Right kidney (tissue), 1 donor: ENCODE measurements around the gene IMMP2L.
"Not testable (repeated sequence)": the region's sequence is repeated elsewhere in the genome, so short reads cannot be mapped to it uniquely, and the experiment has no call there.

Experiments used
- DNase-seq: peaks from one replicate; pipeline ENCODE4 v3.0.0-alpha.2; 2016

The IMMP2L gene

GRCh38 chr7:111329367-111330234 is 232.7 kb downstream of the IMMP2L start:
- DNase-seq = no peak

- DNase-seq = no peak
These were observed 233.8 kb downstream of the IMMP2L start for GRCh38 chr7:111328487-111328886.

DNA sequence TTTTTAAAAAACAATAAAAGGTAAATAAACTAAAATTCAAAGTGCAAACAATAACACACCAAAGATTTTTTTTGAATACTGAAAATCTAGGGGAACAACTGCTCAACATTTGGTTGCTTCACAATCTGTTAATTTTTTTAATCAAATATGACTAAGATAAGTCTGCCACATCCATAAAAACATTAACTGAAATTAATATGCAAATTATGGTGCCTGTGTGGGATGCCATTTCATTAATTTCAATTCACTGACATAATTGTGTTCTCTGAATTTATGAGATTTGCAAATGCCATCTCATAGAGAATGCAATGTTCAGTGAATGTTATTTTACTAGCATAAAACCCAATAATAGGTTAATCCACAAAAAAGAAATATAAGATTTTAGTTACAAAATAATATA is 237.5 kb downstream of the IMMP2L start:
- DNase-seq = no peak

GRCh38 chr7:111324228-111324627 is 238.1 kb downstream of the IMMP2L start:
- DNase-seq = no peak

- DNase-seq = not testable (repeated sequence)
These were observed 238.6 kb downstream of the IMMP2L start for GRCh38 chr7:111323670-111324069.

- DNase-seq = no peak
These were observed 242.2 kb downstream of the IMMP2L start for GRCh38 chr7:111320133-111320532.

- DNase-seq = no peak
These were observed 249.3 kb downstream of the IMMP2L start for GRCh38 chr7:111312966-111313365.

DNA sequence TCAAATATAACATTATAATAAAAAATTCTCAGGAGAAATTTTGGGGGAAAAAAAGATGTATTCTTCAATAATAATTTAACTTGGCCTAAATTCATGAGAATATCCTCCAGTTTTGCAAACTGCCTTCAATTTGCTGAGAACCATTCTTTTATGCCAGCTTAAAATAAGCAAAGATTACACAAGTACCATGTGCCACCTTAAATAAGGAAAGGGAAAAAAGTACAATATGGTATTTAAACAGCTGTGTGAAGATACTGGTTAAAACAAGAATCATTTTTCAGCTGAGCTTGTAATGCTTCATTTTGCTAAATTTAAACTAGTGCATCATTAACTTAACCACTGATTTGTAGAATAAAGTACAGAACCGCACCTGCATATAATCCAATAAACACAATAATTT is 253.6 kb downstream of the IMMP2L start:
- no peak for DNase-seq

- no peak for DNase-seq
These were observed 260.4 kb downstream of the IMMP2L start for GRCh38 chr7:111301891-111302290.

GRCh38 chr7:111294494-111294893 is 267.8 kb downstream of the IMMP2L start:
- DNase-seq = no peak

DNA sequence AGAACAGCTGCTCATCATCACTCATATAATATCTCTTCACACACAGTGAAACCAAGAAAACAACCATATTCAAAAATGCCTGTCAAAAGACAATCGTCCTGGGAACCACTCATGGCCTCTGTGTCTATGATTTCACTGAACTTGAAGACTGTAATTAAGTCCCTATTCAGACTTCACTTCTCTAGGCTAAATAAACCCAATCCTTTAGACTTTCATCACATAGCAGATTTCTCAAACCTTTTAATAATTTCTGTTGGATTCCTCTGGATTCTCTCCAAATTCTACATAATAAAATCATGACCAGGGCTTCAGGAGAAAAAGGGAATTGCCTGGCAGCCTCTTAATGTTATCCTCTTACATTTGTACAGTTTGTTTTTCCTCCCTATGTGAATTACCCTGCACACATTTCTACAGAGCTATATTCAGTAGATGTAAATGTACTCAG is 270.2 kb downstream of the IMMP2L start:
- DNase-seq = no peak

DNA sequence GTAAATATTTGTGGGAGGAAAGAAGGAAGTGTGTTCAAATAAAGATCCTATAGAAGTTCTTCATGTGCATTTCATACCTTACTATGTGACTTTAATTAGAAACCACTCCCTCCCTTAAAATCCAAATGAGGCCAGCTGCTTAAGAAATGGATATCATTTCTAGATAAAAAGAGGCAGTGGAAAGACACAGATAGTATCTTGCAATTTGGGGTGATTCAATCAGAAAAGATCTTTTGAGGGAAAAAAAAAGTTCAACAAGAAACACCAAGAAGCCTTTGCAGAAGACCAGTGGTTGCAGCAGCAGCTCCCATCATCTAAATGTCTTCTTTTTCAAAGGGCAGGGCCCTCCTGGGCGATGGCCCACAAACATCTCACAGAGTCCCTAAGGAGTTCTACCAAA is 271.3 kb downstream of the IMMP2L start:
- DNase-seq = no peak

DNA sequence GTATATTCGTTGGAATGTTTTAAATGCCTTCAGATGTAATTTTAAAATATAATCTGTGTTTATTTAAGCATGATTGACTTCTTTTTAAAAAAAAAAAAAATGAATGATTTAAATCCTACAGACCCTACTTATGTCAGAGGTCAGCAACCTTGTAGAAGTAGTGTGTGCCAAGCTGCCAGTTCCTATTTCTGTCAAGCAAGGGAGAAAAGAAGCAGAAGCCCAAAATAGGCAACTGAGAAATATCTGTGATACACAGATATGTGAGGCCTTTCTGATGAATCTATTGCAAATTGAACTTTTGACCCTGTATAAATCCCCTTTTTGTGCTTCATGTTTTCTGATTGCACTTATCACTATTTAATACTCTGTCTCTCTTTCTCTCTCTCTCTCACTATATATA is 271.9 kb downstream of the IMMP2L start:
- no peak for DNase-seq

DNA sequence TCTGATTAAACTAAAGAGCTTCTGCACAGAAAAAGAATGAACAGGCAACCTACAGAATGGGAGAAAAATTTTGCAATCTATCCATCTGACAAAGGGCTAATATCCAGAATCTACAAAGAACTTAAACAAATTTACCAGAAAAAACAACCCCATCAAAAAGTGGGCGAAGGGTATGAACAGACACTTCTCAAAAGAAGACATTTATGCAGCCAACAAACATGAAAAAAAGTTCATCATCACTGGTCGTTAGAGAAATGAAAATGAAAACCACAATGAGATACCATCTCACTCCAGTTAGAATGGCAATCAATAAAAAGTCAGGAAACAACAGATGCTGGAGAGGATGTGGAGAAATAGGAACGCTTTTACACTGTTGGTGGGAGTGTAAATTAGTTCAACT is 273.9 kb downstream of the IMMP2L start:
- DNase-seq = not testable (repeated sequence)

DNA sequence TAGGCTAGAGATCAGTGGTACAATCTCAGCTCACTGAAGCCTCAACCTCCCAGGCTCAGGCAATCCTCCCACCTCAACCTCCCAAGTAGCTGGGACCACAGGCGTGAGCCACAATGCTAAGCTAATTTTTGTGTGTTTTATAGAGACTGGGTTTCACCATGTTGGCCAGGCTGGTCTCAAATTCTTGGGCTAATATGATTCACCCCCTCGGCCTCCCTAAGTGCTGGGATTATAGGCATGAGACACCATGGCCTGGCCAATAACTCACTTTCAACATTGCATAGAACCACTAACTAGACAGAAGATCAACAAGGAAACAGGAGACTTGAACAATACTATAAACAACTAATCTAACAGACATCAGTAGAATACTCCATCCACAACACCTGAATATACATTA is 279.7 kb downstream of the IMMP2L start:
- DNase-seq = no peak

GRCh38 chr7:111274857-111275256 is 287.4 kb downstream of the IMMP2L start:
- no peak for DNase-seq

DNA sequence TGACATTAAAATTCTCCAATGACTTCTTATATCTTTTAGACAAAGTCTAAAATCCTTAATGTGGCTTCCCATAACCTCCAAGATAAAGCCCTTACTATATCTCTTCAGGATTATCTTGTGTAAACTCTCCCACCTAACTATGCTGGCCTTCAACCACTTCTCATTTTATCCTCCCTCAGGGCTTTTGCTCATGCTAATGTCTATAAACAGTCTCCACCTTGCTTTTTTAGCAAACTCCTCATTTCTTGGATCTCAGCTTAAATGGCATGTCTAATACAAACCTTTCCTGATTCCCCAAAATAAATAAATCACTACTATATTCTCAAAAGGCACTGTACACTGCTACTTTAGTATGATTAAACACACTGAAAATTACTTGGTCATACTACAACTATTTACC is 290.2 kb downstream of the IMMP2L start:
- DNase-seq = no peak

GRCh38 chr7:111270794-111271193 is 291.5 kb downstream of the IMMP2L start:
- not testable (repeated sequence) for DNase-seq

- no peak for DNase-seq
These were observed 293.4 kb downstream of the IMMP2L start for GRCh38 chr7:111268941-111269340.

DNA sequence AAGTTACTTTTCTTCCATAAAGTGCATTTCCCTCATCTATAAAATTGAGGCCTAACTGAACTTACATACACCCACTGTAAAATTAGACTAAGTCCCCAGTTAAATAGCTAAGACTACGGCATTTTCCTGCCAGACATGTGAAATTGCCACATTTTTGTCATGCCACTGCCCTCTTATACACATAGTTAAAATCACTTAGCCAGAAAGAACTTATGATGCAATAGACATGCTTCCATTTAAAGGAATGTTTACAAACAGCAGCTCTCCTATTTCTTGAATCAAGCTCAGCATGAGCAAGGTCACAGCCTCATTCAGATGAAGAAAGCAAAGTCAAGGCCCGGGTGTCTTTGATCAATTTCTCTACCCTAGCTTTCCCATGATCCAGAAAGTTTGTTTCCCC is 295.7 kb downstream of the IMMP2L start:
- no peak for DNase-seq

- no peak for DNase-seq
These were observed 296.9 kb downstream of the IMMP2L start for GRCh38 chr7:111265394-111265793.

DNA sequence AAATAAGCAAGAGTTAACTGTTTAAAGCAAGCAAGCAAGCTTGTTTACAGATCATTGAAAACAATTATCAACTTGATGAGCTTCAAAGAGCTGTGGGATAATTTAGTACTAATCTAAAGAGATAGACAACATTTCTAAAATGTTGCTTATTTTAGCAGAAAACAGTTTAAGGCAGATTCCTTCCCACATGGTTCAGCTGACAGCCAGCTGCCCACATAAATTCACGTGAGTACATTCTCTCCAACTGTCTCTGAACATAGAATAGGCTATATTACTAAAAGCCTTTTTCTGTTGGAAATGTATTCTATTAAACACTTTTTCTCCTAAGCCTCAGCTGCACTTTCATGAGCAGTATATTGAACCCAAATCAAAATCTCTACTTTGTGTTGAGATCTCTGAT is 297.3 kb downstream of the IMMP2L start:
- no peak for DNase-seq

- no peak for DNase-seq
These were observed 298.0 kb downstream of the IMMP2L start for GRCh38 chr7:111264111-111264868.
